OCI-LY7 (cell line): ENCODE measurements around the gene SDK2. TPM values are rescaled to one million over a fixed set of nuclear protein-coding genes. Genes with fewer than 3 reads are reported as not detected.

ENCODE experiments used
- BruUV-seq: library from RNA; stranded (reverse); fragments of 400-500 nt; replicated peaks from 2 replicates; lab custom pipeline; 2021; lab: Mats Ljungman, UMichigan
- CTCF ChIA-PET: fragments of 300-600 bp; sonication (Branson Sonifier 250); formaldehyde crosslinking; loops from one replicate; lab custom pipeline; 2022; ENCODE audit warnings: antibody characterized with exemption; ENCODE audit not compliant: unreplicated experiment; lab: Charles Lee
- POLR2A ChIA-PET: fragments of 300-600 bp; sonication (Branson Sonifier 250); formaldehyde crosslinking; loops from one replicate; lab custom pipeline; 2022; ENCODE audit warnings: antibody characterized with exemption; lab: Charles Lee
- DNase-seq: peaks from one replicate; pipeline ENCODE4 v3.0.0-alpha.2; 2015; ENCODE audit warnings: low spot score
- H2AFZ ChIP-seq: fragments of 200-600 bp; sonication (generic), shearing (Covaris generic); 2 replicates; pipeline ENCODE4 v1.6.1; 2014; ENCODE audit warnings: mild to moderate bottlenecking, antibody characterized with exemption, low read length, moderate library complexity
- H3K27ac ChIP-seq: fragments of 200-600 bp; sonication (generic); 2 replicates; pipeline ENCODE4 v1.5.1; 2014; ENCODE audit warnings: mixed run types, low read depth, mild to moderate bottlenecking, moderate library complexity, low read length, inconsistent platforms; ENCODE audit not compliant: poor library complexity, severe bottlenecking
- H3K36me3 ChIP-seq: fragments of 200-600 bp; sonication (generic); 2 replicates; pipeline ENCODE4 v1.6.1; 2014; ENCODE audit warnings: mild to moderate bottlenecking, antibody characterized with exemption, low read length, moderate library complexity, mixed read lengths; ENCODE audit not compliant: insufficient read depth
- H3K4me1 ChIP-seq: fragments of 200-600 bp; sonication (generic); 2 replicates; pipeline ENCODE4 v1.5.1; 2014; ENCODE audit warnings: mild to moderate bottlenecking, low read length; ENCODE audit not compliant: insufficient read depth, poor library complexity, severe bottlenecking
- H3K4me2 ChIP-seq: fragments of 200-600 bp; sonication (generic); 2 replicates; pipeline ENCODE4 v1.6.1; 2014; ENCODE audit warnings: mild to moderate bottlenecking, low read length
- H3K4me3 ChIP-seq: fragments of 200-600 bp; sonication (generic); 2 replicates; pipeline ENCODE4 v1.5.1; 2014; ENCODE audit warnings: mild to moderate bottlenecking, low read depth, low read length; ENCODE audit not compliant: poor library complexity, severe bottlenecking
- H3K79me2 ChIP-seq: fragments of 200-600 bp; sonication (generic); 2 replicates; pipeline ENCODE4 v1.6.1; 2016; ENCODE audit warnings: low read depth, mild to moderate bottlenecking, low read length, moderate library complexity, mixed read lengths; ENCODE audit not compliant: insufficient read depth
- H3K9me2 ChIP-seq: fragments of 200-600 bp; sonication (generic); 2 replicates; pipeline ENCODE4 v1.6.1; 2016; ENCODE audit warnings: mild to moderate bottlenecking, low read length, mixed read lengths; ENCODE audit not compliant: insufficient read depth
- H3K9me3 ChIP-seq: fragments of 200-600 bp; sonication (generic); 2 replicates; pipeline ENCODE4 v1.6.1; 2014; ENCODE audit warnings: mild to moderate bottlenecking, mixed run types, low read length, mixed read lengths
- H4K20me1 ChIP-seq: fragments of 200-600 bp; sonication (generic); 2 replicates; pipeline ENCODE4 v1.6.1; 2014; ENCODE audit warnings: mild to moderate bottlenecking, antibody characterized with exemption, low read length, moderate library complexity, mixed read lengths; ENCODE audit not compliant: insufficient read depth
- CTCF ChIP-seq: fragments of 200-600 bp; sonication (generic); conservative IDR thresholded peaks from 2 replicates; pipeline ENCODE4 v1.5.1; 2014; ENCODE audit warnings: mild to moderate bottlenecking, antibody characterized with exemption, low read length, moderate library complexity, mixed read lengths
- EZH2phosphoT487 ChIP-seq: fragments of 200-600 bp; sonication (generic); IDR thresholded peaks from 2 replicates; pipeline ENCODE4 v1.6.1; 2018; ENCODE audit warnings: low read depth, borderline replicate concordance, mild to moderate bottlenecking, mixed run types, antibody characterized with exemption, low read length, moderate library complexity, mixed read lengths
- intact Hi-C: fragments of 100-400 bp; cut with micrococcal nuclease; formaldehyde crosslinking; loops from one replicate; pipeline ENCODE4 v1.10.0; 2022; ENCODE audit not compliant: unreplicated experiment
- total RNA-seq, 2 experiments: library from RNA; depleted of rRNA in 1 of 2; stranded (reverse); fragments of >200 nt in 1 of 2; shearing (Covaris generic) in 1 of 2; gene quantifications; 2 replicates each; pipeline ENCODE4 v1.2.3, GENCODE V29; 2014 to 2022

SDK2 gene
- total RNA-seq, 2 experiments from 2014 or later, result 0.32 to 1.8 TPM

GRCh38 chr17:73541561-73541981 is 102.7 kb downstream of the SDK2 start:
- Histone ChIP-seq H2AFZ (no peak overlapping the region), H3K9me2 (no peaks in the 10 kb centered on the region), H3K4me1 (peaks cover under 1% of the 10 kb centered on the region), H3K79me2 (no peaks in the 10 kb centered on the region), H3K4me3 (no peak overlapping the region), H3K36me3 (no peaks in the 10 kb centered on the region), H4K20me1 (no peaks in the 10 kb centered on the region), H3K9me3 (no peaks in the 10 kb centered on the region), H3K27ac (no peak overlapping the region), H3K4me2 (no peak overlapping the region)
- ChIA-PET CTCF (no interaction called here), POLR2A (interaction anchor here (0.7 kb wide), 1 partner anchor 1295 kb away, joined by 3 read pairs; no protein-coding TSS in a partner anchor)
- no peak for TF ChIP-seq EZH2phosphoT487
- TF ChIP-seq CTCF, result no peak
- intact Hi-C loops, result no loop called here
- no peak for DNase-seq
- no TSS peak for BruUV-seq

GRCh38 chr17:73541111-73541510 is 103.1 kb downstream of the SDK2 start:
- no TSS peak for BruUV-seq
- TF ChIP-seq EZH2phosphoT487 (no peak), CTCF (no peak)
- POLR2A ChIA-PET, result no interaction called here
- no peak for DNase-seq
- CTCF ChIA-PET, result no interaction called here
- Histone ChIP-seq H3K4me2 (no peak overlapping the region), H2AFZ (no peak overlapping the region), H3K36me3 (no peaks in the 10 kb centered on the region), H3K9me3 (no peaks in the 10 kb centered on the region), H3K79me2 (no peaks in the 10 kb centered on the region), H3K4me1 (no peaks in the 10 kb centered on the region), H3K4me3 (no peak overlapping the region), H3K27ac (no peak overlapping the region), H3K9me2 (no peaks in the 10 kb centered on the region), H4K20me1 (no peaks in the 10 kb centered on the region)
- intact Hi-C loops, result no loop called here

DNA sequence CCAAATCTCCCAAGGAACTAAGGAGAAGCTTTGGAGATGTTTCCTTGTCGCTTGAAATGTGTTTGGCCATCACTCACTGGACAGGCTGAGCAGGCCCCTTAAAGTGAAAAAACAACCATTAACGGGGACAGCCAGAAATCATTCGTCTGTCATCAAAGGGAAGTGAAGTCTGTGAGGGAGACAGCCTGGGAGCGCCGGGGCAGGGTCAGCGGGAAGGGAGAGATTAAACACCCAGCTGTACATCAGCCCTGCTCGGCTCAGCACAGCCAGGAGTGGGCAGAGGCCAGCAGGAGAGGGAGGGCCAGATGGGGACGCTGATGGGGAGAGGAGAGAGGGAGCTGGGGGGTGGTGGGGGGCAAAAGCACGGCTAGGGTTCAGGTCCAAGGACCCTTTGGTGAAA is 105.1 kb downstream of the SDK2 start:
- Histone ChIP-seq H3K9me3 (no peaks in the 10 kb centered on the region), H2AFZ (no peak overlapping the region), H3K79me2 (no peaks in the 10 kb centered on the region), H3K4me3 (no peak overlapping the region), H4K20me1 (no peaks in the 10 kb centered on the region), H3K36me3 (no peaks in the 10 kb centered on the region), H3K4me2 (no peak overlapping the region), H3K27ac (no peak overlapping the region), H3K9me2 (no peaks in the 10 kb centered on the region), H3K4me1 (no peaks in the 10 kb centered on the region)
- TF ChIP-seq CTCF (no peak), EZH2phosphoT487 (no peak)
- intact Hi-C loops, result no loop called here
- ChIA-PET CTCF (interaction anchor here (0.6 kb wide), 1 partner anchor 50 kb away, joined by 3 read pairs; no protein-coding TSS in a partner anchor), POLR2A (no interaction called here)
- no TSS peak for BruUV-seq
- no peak for DNase-seq
